IMR-90 (cell line): ENCODE results near the gene RIMS1. TPM values are rescaled to one million over a fixed set of nuclear protein-coding genes. Genes with fewer than 3 reads are reported as not detected.

Experiments used
- ATAC-seq: fragments of 200-7000 bp; cut with Tn5 transposase; 2 replicates; pipeline ENCODE4 v1.9.1; 2020; ENCODE audit warnings: low read depth, mild to moderate bottlenecking, moderate library complexity
- BruUV-seq: library from RNA; stranded (reverse); fragments of 400-500 nt; replicated peaks from 2 replicates; lab custom pipeline; 2021; lab: Mats Ljungman, UMichigan
- CTCF ChIA-PET: fragments of 300-600 bp; formaldehyde crosslinking; extraction: SDS; loops from one replicate; lab custom pipeline; 2021; ENCODE audit warnings: antibody characterized with exemption; lab: Yijun Ruan, JAX
- POLR2A ChIA-PET: fragments of 300-600 bp; sonication (Branson Sonifier 250); formaldehyde crosslinking; loops from one replicate; lab custom pipeline; 2022; ENCODE audit warnings: antibody characterized with exemption; ENCODE audit not compliant: unreplicated experiment; lab: Charles Lee
- DNase-seq: peaks from one replicate; pipeline ENCODE4 v3.0.0; 2013
- H2AFZ ChIP-seq: replicated peaks from 2 replicates; pipeline ENCODE3; 2013; ENCODE audit warnings: low read length, mild to moderate bottlenecking; ENCODE audit not compliant: poor library complexity
- H2AK5ac ChIP-seq: 2 replicates; pipeline ENCODE4 v1.6.1; 2013; ENCODE audit warnings: low read depth, low read length, inconsistent platforms
- H2AK9ac ChIP-seq: replicated peaks from 2 replicates; pipeline ENCODE3; 2013; ENCODE audit warnings: mild to moderate bottlenecking, low read depth, low read length, moderate library complexity; ENCODE audit not compliant: poor library complexity
- H2BK120ac ChIP-seq: 2 replicates; pipeline ENCODE4 v1.6.1; 2013; ENCODE audit warnings: low read depth, low read length, inconsistent platforms
- H2BK15ac ChIP-seq: 3 replicates; pipeline ENCODE4 v1.6.1; 2013; ENCODE audit warnings: low read depth, low read length, inconsistent platforms
- H2BK20ac ChIP-seq: 2 replicates; pipeline ENCODE4 v1.6.1; 2013; ENCODE audit warnings: low read depth, mild to moderate bottlenecking, inconsistent platforms, low read length, moderate library complexity
- H2BK5ac ChIP-seq: 2 replicates; pipeline ENCODE4 v1.6.1; 2013; ENCODE audit warnings: mild to moderate bottlenecking, low read depth, low read length, inconsistent platforms; ENCODE audit not compliant: poor library complexity, severe bottlenecking
- H3K14ac ChIP-seq: replicated peaks from 2 replicates; pipeline ENCODE4 v1.6.1; 2013; ENCODE audit warnings: low read depth, low read length, inconsistent platforms
- H3K18ac ChIP-seq: 2 replicates; pipeline ENCODE4 v1.6.1; 2013; ENCODE audit warnings: low read depth, low read length, control low read depth
- H3K23ac ChIP-seq: 2 replicates; pipeline ENCODE4 v1.6.1; 2013; ENCODE audit warnings: low read depth, low read length, inconsistent platforms
- H3K27ac ChIP-seq: 2 replicates; pipeline ENCODE4 v1.5.1; 2013; ENCODE audit warnings: mild to moderate bottlenecking, control low read depth, low read length; ENCODE audit not compliant: insufficient read depth
- H3K27me3 ChIP-seq: 2 replicates; pipeline ENCODE4 v1.6.1; 2013; ENCODE audit warnings: low read length; ENCODE audit not compliant: control insufficient read depth, insufficient read depth
- H3K36me3 ChIP-seq: 2 replicates; pipeline ENCODE4 v1.6.1; 2013; ENCODE audit warnings: low read length, mixed read lengths; ENCODE audit not compliant: control insufficient read depth, insufficient read depth
- H3K4ac ChIP-seq: 2 replicates; pipeline ENCODE4 v1.6.1; 2013; ENCODE audit warnings: low read depth, low read length, inconsistent platforms
- H3K4me1 ChIP-seq: 2 replicates; pipeline ENCODE4 v1.6.1; 2013; ENCODE audit warnings: low read length, mixed read lengths; ENCODE audit not compliant: control insufficient read depth, insufficient read depth
- H3K4me2 ChIP-seq: 2 replicates; pipeline ENCODE4 v1.6.1; 2013; ENCODE audit warnings: low read depth, mild to moderate bottlenecking, control low read depth, low read length, moderate library complexity
- H3K4me3 ChIP-seq: 2 replicates; pipeline ENCODE4 v1.5.1; 2013; ENCODE audit warnings: low read depth, mild to moderate bottlenecking, control low read depth, low read length, moderate library complexity; ENCODE audit not compliant: insufficient read depth
- H3K56ac ChIP-seq: 2 replicates; pipeline ENCODE4 v1.6.1; 2013; ENCODE audit warnings: low read length, inconsistent platforms; ENCODE audit not compliant: insufficient read depth; ENCODE audit errors: extremely low read depth
- H3K79me1 ChIP-seq, 2 experiments: 2 replicates each; pipeline ENCODE4 v1.6.1; 2013; ENCODE audit warnings: low read length in 2 of 2, inconsistent platforms in 1 of 2, low read depth in 1 of 2
- H3K9ac ChIP-seq: 2 replicates; pipeline ENCODE4 v1.6.1; 2013; ENCODE audit warnings: low read depth, low read length, control low read depth
- H3K9me1 ChIP-seq: 2 replicates; pipeline ENCODE4 v1.6.1; 2013; ENCODE audit warnings: low read length, inconsistent platforms; ENCODE audit not compliant: insufficient read depth
- H3K9me3 ChIP-seq: 2 replicates; pipeline ENCODE4 v1.6.1; 2013; ENCODE audit warnings: low read length; ENCODE audit not compliant: control insufficient read depth, insufficient read depth
- H4K20me1 ChIP-seq: 2 replicates; pipeline ENCODE4 v1.6.1; 2013; ENCODE audit warnings: low read length, inconsistent platforms; ENCODE audit not compliant: insufficient read depth
- H4K5ac ChIP-seq: 2 replicates; pipeline ENCODE4 v1.6.1; 2013; ENCODE audit warnings: mild to moderate bottlenecking, low read depth, low read length, control low read depth
- H4K8ac ChIP-seq, 2 experiments: 2 replicates each; pipeline ENCODE4 v1.6.1; 2013; ENCODE audit warnings: low read depth in 2 of 2, low read length in 2 of 2, control low read depth in 1 of 2, inconsistent platforms in 1 of 2
- H4K91ac ChIP-seq: 2 replicates; pipeline ENCODE4 v1.6.1; 2013; ENCODE audit warnings: low read depth, low read length, inconsistent platforms; ENCODE audit not compliant: insufficient read depth
- BHLHE40 ChIP-seq: fragments of 150-350 bp; IDR thresholded peaks from 2 replicates; pipeline ENCODE4 v1.6.1; 2016; ENCODE audit warnings: mild to moderate bottlenecking, low read depth, low read length
- CEBPB ChIP-seq: IDR thresholded peaks from 2 replicates; pipeline ENCODE4 v1.6.1; 2012; ENCODE audit warnings: low read depth, low read length, improper control_type of control experiment
- CHD1 ChIP-seq: IDR thresholded peaks from 2 replicates; pipeline ENCODE4 v1.6.1; 2012; ENCODE audit warnings: low read depth, low read length, improper control_type of control experiment
- CTCF ChIP-seq: conservative IDR thresholded peaks from 2 replicates; pipeline ENCODE4 v1.5.1; 2012; ENCODE audit warnings: mild to moderate bottlenecking, low read depth, low read length, improper control_type of control experiment
- ELK1 ChIP-seq: fragments of 150-350 bp; IDR thresholded peaks from 2 replicates; pipeline ENCODE4 v1.6.1; 2016; ENCODE audit warnings: low read depth, mild to moderate bottlenecking, low read length, moderate library complexity, borderline replicate concordance
- FOS ChIP-seq: fragments of 150-350 bp; IDR thresholded peaks from 2 replicates; pipeline ENCODE4 v1.6.1; 2016; ENCODE audit warnings: low read depth, low read length
- MAFK ChIP-seq: IDR thresholded peaks from 2 replicates; pipeline ENCODE4 v1.6.1; 2012; ENCODE audit warnings: low read depth, low read length, improper control_type of control experiment
- MAZ ChIP-seq: IDR thresholded peaks from 2 replicates; pipeline ENCODE4 v1.6.1; 2012; ENCODE audit warnings: low read depth, mild to moderate bottlenecking, low read length, improper control_type of control experiment, moderate library complexity, borderline replicate concordance
- MXI1 ChIP-seq: IDR thresholded peaks from 2 replicates; pipeline ENCODE4 v1.6.1; 2012; ENCODE audit warnings: low read depth, mild to moderate bottlenecking, low read length, moderate library complexity, borderline replicate concordance
- NFE2L2 ChIP-seq: fragments of 150-350 bp; IDR thresholded peaks from 2 replicates; pipeline ENCODE4 v1.6.1; 2016; ENCODE audit warnings: low read depth, mild to moderate bottlenecking, low read length
- POLR2A ChIP-seq: IDR thresholded peaks from 2 replicates; pipeline ENCODE4 v1.6.1; 2012; ENCODE audit warnings: mild to moderate bottlenecking, low read depth, low read length
- RAD21 ChIP-seq: IDR thresholded peaks from 2 replicates; pipeline ENCODE4 v1.6.1; 2012; ENCODE audit warnings: low read length, improper control_type of control experiment
- RCOR1 ChIP-seq: IDR thresholded peaks from 2 replicates; pipeline ENCODE4 v1.6.1; 2012; ENCODE audit warnings: mild to moderate bottlenecking, low read length, improper control_type of control experiment; ENCODE audit not compliant: insufficient replicate concordance
- RFX5 ChIP-seq: IDR thresholded peaks from 2 replicates; pipeline ENCODE4 v1.8.0; 2012; ENCODE audit warnings: low read depth, mild to moderate bottlenecking, low read length, moderate library complexity
- SMC3 ChIP-seq: fragments of 150-350 bp; IDR thresholded peaks from 2 replicates; pipeline ENCODE4 v1.6.1; 2016; ENCODE audit warnings: low read depth, mild to moderate bottlenecking, antibody characterized with exemption, low read length, moderate library complexity
- USF2 ChIP-seq: fragments of 150-350 bp; IDR thresholded peaks from 2 replicates; pipeline ENCODE4 v1.6.1; 2017; ENCODE audit warnings: mild to moderate bottlenecking, antibody characterized with exemption, low read length, low read depth
- WGBS, 2 experiments: methylation state at CpG; one replicate each; pipeline versions ENCODE4 v1.1.5 to v1.1.7; 2013; ENCODE audit warnings: missing lambda C conversion rate in 2 of 2; ENCODE audit not compliant: insufficient read length in 1 of 2; ENCODE audit errors: extremely low coverage in 2 of 2; 5-methylcytosine and 5-hydroxymethylcytosine counted together
- dilution Hi-C: fragments of 300-500 bp; cut with HindIII; formaldehyde crosslinking; loops from one replicate; pipeline ENCODE4 v1.14.3; 2018; ENCODE audit warnings: low sequenced_read_pairs; ENCODE audit not compliant: unreplicated experiment
- in situ Hi-C: fragments of 300-500 bp; cut with MboI; formaldehyde crosslinking; loops from 3 replicates; pipeline ENCODE4 v1.14.3; 2019; ENCODE audit warnings: low sequenced_read_pairs, inconsistent platforms, mixed read lengths
- intact Hi-C: fragments of 100-400 bp; cut with micrococcal nuclease; formaldehyde crosslinking; loops from 2 replicates; pipeline ENCODE4 v1.10.0; 2022
- polyA plus RNA-seq, 3 experiments: library from polyadenylated mRNA; depleted of rRNA; stranded (reverse); fragments of >200 nt; gene quantifications; 2 replicates each; pipeline ENCODE4 v1.2.3, GENCODE V29; 2012; ENCODE audit warnings: low replicate concordance in 1 of 3
- total RNA-seq: library from RNA; depleted of rRNA; stranded (reverse); fragments of >200 nt; gene quantifications from 2 replicates; pipeline ENCODE4 v1.2.3, GENCODE V29; 2012

The RIMS1 gene
- total and polyA plus RNA-seq, 2 of the 4 experiments (the other 2 are of a cell fraction), result 0.44 to 3.8 TPM

GRCh38 chr6:72418495-72418894 lies 532.1 kb downstream of the RIMS1 start:
- Histone ChIP-seq H3K4me1 (peaks cover 12% of the 10 kb centered on the region), H3K9me3 (no peaks in the 10 kb centered on the region), H3K23ac (peak overlapping the region; percentile 55; the same call in 1 of the 2 replicates), H3K4me3 (no peak overlapping the region), H2AK9ac (peak overlapping the region; percentile 63), H2AK5ac (peak overlapping the region; percentile 59), H4K91ac (peak overlapping the region; percentile 77), H2BK120ac (peak overlapping the region; percentile 75), H3K9ac (no peak overlapping the region; the same call in 1 of the 2 replicates), H3K4ac (peak overlapping the region; percentile 75; the same call in 1 of the 2 replicates), H3K27ac (no peak overlapping the region; the same call in 1 of the 2 replicates), H3K9me1 (peaks cover 5% of the 10 kb centered on the region), H3K4me2 (peak overlapping the region; percentile 48; the same call in 1 of the 2 replicates), H2AFZ (peak overlapping the region; percentile 78), H4K5ac (no peak overlapping the region; the same call in 1 of the 2 replicates), H2BK20ac (peak overlapping the region; percentile 92), H3K27me3 (no peaks in the 10 kb centered on the region), H3K14ac (peak overlapping the region; percentile 61), H3K18ac (peak overlapping the region; percentile 19; the same call in 1 of the 2 replicates), H2BK5ac (peak overlapping the region; percentile 85), H3K36me3 (no peaks in the 10 kb centered on the region), H4K20me1 (no peaks in the 10 kb centered on the region), H3K79me1 (no peaks in the 10 kb centered on the region), H3K56ac (peak overlapping the region; percentile 63), H2BK15ac (peak overlapping the region; percentile 89), H4K8ac (peak overlapping the region; percentile 8 to 67)
- peak; percentile 89 for DNase-seq
- intact Hi-C loops, result no loop called here
- ChIA-PET CTCF (interaction anchor here (2.8 kb wide), 1 partner anchor 162 kb away, joined by 19 read pairs; no protein-coding TSS in a partner anchor), POLR2A (no interaction called here)
- no peak for TF ChIP-seq SMC3
- TF ChIP-seq RFX5, result no peak
- TF ChIP-seq ELK1, result no peak
- no peak for TF ChIP-seq USF2
- TF ChIP-seq CTCF, result no peak
- TF ChIP-seq FOS, result no peak
- peak; percentile 27; the same call in 1 of the 2 replicates for TF ChIP-seq MAFK
- TF ChIP-seq MAZ, result peak; percentile 35; the same call in 1 of the 2 replicates
- no peak for TF ChIP-seq RCOR1
- TF ChIP-seq CHD1, result no peak
- TF ChIP-seq CEBPB, result no peak
- TF ChIP-seq NFE2L2, result no peak
- no peak; the same call in 1 of the 2 replicates for TF ChIP-seq RAD21
- peak; percentile 70; the same call in 1 of the 2 replicates for TF ChIP-seq MXI1
- no peak for TF ChIP-seq POLR2A
- no peak for TF ChIP-seq BHLHE40
- ATAC-seq, result peak; percentile 87
- in situ Hi-C loops, result loop anchor here (25.0 kb wide), 1 partner anchor 919 kb away; no protein-coding TSS in a partner anchor
- no TSS peak for BruUV-seq
- no CpG with 5 or more reads among the region's 5 CpGs for WGBS, 2 experiments
- dilution Hi-C loops, result no loop called here
